ENCODE results near the gene ARHGAP44.
A peak's percentile ranks its signal among the peaks of the same experiment; 100 is the strongest.

The ARHGAP44 gene, protein sequence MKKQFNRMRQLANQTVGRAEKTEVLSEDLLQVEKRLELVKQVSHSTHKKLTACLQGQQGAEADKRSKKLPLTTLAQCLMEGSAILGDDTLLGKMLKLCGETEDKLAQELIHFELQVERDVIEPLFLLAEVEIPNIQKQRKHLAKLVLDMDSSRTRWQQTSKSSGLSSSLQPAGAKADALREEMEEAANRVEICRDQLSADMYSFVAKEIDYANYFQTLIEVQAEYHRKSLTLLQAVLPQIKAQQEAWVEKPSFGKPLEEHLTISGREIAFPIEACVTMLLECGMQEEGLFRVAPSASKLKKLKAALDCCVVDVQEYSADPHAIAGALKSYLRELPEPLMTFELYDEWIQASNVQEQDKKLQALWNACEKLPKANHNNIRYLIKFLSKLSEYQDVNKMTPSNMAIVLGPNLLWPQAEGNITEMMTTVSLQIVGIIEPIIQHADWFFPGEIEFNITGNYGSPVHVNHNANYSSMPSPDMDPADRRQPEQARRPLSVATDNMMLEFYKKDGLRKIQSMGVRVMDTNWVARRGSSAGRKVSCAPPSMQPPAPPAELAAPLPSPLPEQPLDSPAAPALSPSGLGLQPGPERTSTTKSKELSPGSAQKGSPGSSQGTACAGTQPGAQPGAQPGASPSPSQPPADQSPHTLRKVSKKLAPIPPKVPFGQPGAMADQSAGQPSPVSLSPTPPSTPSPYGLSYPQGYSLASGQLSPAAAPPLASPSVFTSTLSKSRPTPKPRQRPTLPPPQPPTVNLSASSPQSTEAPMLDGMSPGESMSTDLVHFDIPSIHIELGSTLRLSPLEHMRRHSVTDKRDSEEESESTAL

DNA sequence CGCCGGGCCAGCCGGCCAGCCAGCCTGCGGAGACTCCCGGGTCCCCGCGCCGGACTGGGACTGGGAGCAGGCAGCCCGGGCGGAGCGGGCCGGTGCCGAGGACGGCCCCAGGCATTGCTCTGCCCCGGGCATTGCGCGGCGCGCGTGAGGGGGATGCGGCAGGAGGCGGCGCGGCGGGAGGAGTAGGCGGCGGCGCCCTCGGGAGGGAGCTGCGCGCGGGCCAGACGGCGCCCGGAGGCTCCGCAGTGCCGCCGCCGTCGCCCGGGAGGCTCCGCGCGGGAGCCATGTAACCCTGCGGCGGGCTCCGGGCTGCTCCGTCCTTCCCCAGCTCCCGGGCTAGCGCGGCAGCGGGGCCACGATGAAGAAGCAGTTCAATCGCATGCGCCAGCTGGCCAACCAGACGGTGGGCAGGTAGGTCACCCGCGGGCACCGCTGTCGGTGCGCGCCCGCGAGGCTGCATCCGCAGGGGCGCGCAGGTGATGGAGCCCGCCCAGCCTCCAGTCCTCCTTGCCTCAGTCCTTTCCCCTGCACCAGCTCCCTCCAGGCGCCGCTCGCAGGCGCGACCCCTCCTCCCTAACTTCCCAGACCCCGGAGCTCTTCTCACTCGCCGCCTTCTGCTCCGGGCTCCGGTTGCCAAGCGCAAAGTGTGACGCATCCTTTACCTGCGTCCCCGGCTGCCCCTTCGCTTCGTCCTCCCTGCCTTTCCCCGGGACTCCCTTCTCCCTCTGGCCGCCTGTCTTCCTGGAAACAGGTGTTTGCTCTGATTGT, at the start of gene ARHGAP44:
ARHGAP44 (plus strand) TSS at position 18 of the 768 bp plus-strand sequence; CDS start at position 359, 341 bp downstream.
- no peak for DNase-seq (ENCODE audit: low read depth in 2 of 2)

DNA sequence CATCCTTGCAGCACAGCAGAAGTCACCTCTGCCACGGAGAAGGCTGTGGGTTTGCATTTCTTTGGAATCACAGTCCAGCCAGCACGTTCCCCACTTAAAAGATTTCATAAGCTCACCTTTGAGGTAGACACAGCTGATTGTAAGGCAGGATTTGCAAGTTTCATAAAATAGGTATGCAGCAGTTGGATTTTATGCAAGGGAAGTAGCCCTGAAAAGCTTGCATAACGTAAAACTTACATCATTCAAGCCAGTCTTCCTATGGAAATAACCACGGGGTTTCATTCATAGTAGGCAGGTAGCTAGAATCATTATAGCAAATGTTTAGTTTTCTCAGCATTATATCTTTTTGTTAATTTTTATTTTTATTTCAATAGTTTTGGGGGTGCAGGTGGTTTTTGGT, 49.8 kb upstream of the ARHGAP44 start:
- no peak for DNase-seq (ENCODE audit: low read depth in 2 of 2)

DNA sequence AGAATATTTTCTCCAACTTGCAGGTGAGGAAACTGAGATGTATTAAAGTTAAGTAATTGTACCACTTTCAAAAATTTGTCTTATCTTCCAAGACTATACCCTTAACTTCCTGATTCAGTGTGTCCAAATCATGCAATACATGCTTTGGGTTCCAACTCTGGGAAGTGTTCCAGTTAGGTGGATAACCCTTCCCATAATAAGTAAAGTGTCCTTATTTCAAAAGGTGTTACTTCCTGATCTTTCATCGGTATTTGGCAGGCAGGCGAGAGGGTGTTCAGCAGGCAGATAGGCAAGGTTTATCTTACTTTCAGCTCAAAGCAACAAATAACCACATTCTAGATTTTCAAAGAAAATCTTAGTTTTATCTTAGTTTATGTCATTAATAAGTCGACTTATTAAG, 46.3 kb upstream of the ARHGAP44 start:
- DNase-seq (ENCODE audit: low read depth in 2 of 2), result no peak

DNA sequence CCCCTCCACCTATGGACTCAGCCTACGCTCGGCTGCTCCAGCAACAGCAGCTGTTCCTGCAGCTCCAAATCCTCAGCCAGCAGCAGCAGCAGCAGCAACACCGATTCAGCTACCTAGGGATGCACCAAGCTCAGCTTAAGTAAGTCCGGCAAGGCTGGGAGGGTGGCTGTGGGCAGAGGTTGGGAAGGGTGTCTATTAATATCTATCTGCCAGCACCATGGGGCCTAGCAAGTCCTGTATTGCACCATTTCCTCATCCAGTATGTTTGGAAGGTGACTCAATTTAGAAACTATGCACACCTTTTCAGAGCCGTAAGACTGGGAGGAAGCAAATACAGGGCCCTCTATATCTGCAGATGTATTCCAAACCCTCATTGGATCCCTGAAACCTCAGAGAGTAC, 45.0 kb upstream of the ARHGAP44 start:
- DNase-seq (ENCODE audit: low read depth in 2 of 2), result no peak

DNA sequence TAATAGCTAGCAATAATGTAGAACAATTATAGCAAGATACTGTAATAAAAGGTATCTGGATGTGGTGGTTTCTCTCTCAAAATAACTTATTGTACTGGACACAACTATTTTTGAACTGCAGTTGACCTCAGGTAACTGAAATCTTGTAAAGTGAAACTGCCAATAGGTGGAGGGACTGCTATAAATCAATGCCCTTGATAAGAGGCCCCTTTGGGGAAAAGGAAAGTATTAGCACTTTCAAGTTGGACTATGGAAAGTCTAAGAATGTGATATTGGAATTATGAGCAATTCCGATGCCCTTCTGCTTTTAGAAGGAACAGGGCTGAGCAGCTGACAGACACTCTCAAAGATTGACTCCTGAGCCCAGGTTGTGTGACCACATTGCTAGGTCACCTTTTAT, 44.5 kb upstream of the ARHGAP44 start:
- DNase-seq (ENCODE audit: low read depth in 2 of 2), result no peak

DNA sequence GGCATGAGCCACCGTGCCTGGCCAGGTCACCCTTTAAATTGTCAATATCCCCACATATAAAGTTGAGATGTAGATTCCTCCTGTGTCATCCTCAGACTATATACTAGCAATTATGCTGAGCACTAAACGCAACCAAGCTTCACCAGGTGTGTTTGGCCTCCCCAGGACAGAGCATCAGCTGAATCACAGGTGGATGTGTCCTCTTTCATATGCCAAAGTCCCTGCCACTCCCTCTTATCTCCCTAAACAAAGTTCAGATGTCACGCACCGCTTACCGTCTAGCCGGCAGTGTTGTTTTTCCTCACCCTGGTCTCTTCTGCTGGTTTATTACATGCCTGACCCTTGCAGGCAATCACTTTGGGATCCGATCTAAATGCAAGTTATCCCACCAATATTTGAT, 43.8 kb upstream of the ARHGAP44 start:
- DNase-seq (ENCODE audit: low read depth in 2 of 2), result no peak

DNA sequence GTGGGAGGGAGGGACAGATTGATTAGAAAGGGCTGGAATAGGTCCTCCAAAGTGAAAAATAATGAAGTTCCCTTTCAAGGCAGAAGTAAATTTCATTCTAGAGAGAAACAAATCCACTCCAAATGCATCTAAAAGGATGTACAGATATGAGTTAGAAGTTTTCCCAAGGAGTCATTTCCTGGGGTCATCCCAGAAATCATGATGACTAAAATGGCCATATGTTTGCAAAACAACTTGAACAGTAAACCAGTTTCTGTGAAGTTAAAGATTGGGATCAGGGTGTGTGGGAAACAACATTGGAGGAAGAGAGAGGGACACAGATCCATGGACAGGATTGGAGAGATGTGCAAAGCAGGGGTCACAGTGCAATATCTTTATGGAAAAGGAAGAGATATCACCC, 32.5 kb upstream of the ARHGAP44 start:
- DNase-seq (ENCODE audit: low read depth in 2 of 2), result no peak

DNA sequence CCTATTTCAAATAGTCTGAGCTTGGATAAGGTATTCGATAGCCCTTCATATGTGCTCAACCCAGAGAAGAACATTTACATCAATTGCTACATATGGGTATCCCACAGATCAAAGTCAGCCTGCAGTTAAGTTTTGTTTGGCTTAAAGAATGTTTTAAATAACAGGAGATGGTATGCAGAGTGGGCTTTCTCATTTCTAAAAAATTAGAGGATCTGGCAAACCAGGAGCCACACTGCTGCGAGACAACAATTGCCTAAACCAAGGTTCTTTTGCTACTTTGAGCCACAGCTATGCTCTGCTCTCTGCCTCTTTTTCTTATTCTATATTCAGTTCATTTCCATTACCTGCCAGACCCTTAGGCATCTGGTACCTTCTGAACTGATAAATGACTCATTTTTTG, 30.2 kb upstream of the ARHGAP44 start:
- DNase-seq (ENCODE audit: low read depth in 2 of 2), result no peak

DNA sequence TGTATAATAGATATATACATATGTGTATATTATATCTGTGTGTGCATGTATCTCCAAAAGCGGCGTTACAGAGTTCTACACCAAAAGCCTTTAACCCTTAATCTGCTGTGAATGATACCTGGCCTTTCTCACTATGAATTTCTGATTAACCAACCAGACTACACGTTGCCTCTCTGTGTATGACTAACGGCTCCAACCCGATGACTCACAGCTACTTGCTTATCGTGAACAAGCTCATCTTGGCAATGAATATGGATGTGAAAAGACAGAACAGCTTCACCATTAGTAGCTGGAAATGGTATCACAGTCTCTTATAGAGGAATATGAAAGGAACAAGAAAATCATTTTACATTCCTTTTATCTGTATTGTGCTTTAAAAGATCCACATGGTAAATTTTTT, 23.8 kb upstream of the ARHGAP44 start:
- no peak for DNase-seq (ENCODE audit: low read depth in 2 of 2)

DNA sequence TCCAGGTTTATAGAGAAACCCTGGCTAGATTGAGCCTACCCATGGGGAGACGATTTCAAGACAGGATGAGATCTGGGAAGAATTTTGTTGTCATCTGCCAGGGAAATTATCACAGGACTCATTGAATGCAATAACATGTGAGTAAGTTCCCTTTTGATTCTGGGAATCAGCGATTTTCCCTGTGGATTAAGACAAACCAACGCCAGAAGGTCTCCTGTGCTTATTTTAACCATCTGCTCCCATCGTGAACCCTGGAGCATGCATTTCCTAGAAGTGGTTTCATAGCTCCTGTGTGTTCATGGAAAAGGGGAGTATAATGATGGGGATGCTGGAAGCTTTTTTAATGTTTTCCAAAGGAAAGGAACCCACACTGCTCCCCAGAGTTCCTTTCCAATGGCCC, 21.0 kb upstream of the ARHGAP44 start:
- no peak for DNase-seq (ENCODE audit: low read depth in 2 of 2)

DNA sequence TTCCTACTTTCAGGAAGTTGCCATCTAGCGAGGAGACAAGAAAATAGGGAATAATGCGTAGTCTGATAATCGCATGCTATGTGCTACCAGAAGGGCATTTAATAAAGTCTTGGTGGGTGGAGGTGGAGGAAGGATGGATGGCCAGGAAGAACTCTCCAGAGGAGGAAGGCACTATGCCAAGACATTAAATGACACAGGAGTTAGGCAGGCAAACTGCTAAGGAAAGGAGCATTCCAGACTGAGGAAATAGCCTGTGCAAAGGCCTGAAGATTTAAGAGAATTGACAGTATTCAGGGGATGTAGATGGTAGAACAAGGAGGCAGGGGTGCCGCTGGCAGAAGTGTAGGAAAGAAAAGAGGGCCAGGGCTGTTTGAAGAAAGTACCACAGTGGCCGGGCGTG, 19.3 kb upstream of the ARHGAP44 start:
- DNase-seq (ENCODE audit: low read depth in 2 of 2), result no peak

DNA sequence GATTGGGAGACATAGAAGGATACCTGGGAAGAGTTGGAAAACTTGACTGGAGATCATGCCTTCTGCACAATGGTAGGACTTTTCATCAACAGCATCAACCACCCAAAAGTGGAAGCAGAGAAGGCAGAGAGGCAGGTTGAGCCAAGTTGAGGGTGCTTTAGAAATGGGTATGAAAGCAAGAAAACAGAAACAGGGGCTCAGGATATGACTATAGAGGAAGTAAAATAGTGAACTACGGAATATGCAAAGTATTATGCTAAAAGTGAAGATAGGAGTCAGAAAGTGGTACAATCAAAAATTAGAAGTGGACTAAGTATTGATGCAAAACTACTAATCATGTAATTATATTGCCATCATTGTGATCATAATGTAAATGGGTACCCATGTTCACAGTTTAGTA, 16.1 kb upstream of the ARHGAP44 start:
- no peak for DNase-seq (ENCODE audit: low read depth in 2 of 2)

DNA sequence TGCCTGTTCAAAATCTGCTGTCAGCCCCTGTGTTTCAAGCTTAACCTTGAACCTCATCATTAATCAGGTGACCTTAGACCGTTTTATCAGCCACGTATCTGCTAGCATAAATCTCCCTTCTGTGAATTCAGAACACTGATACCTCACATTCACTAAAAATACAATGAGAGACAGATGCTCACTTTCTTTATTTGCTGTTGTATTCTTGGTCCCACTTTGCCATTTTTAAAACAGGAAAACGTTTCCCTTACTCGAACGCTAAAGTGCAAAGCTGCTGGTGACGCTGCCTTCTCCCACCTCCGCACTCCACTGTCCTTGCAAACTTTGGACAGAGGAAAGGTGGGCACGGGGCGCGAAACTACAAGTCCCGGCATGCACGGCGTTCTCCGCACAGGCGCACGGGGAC, 220 bp upstream of the ARHGAP44 start:
- DNase-seq (ENCODE audit: low read depth in 2 of 2), result peak in 1 of 2 donors; percentile 20

DNA sequence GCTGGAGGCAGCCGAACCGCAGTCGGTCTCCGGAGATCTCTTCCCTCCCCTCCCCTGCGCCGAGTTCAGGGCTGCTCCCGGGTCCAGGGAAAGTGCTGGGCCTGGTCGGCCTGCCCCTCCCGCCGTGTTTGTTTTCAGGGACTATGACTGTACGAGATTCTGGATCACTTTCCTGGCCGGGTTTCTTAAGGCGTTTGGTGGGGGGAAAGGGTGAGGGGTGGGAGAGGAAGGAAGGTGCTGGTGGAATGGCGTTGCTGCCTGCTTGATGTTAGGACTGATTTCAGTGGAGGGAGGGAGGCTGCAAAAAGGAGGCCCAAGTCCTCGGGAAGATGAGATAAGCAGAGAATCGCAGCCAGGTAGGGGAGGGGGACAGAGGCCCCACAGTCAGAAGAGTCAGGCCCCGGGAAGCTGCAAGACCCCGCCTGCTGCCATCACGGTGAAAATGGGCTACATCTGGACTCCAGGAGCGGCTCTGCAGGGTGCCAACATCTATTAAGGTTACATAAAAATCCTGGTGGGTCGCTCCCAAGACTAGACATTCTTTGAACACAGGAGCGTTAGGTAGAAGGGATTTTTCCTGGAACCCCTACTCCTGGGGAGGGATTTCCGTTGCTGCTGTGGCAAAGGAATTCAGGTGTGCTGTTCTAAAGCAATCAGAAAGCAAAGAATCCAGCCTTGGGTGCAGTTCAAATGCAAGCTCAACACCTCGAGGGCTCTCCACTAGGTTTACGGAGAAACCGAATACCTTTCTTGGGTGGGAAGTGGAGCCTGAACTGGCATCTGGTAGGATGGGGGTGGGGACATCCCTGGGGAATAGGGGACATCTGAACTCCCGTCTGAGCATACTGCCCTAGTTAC, 1.2 kb downstream of the ARHGAP44 start:
- DNase-seq (ENCODE audit: low read depth in 2 of 2), result no peak

DNA sequence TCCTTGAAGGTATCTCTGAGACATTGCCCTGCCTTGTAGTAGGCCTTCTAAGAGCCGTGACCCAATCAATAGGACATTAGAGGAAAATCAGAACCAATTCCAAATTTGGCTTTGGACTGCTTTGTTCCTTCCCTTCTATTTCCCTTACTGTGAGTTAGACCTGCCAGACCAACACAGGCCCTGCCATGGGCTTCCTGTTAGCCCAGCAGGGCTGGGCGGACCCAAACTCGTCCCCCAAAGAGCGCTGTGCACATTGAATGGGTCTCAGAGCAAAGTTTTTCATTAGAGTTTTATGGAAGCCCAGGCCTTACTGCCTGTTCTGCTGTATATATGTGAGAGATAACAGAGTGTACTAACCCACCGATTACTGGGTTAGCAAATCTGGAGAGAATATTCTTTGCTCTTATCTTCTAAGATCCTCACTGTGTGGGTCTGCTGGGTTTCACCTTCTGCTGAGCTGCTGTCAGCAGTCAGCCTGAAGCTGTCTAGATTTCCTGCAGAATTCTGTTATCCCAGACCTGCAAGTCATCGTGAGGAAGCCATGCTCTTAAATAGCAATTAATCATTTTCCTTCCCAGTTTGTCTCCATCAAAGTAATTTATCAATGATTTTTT, 5.7 kb downstream of the ARHGAP44 start:
- DNase-seq (ENCODE audit: low read depth in 2 of 2), result no peak

DNA sequence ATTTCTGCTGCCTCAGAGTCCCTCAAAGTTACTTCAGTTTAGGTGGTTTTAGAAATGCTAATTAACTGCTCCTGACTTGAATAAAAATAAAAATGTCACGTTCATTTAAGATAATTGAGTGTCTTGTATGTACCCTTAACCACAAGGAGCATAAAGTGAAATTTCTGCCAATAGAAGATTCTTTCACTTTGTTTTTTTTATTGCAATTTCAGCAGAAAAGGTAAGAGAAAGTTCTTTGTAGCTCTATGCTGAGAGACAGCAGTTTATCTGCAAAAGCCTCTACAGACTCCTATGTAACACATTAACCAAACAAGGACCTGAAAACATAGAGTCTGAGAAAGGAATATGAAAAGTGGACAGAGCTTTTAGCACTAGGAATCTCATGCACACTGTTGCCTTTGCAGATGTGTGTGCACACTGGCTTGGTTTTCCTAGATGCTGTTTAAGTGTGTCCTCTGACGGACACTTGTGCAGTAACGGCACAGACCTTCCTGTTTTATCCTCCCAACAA, 11.6 kb downstream of the ARHGAP44 start:
- DNase-seq (ENCODE audit: low read depth in 2 of 2), result no peak

DNA sequence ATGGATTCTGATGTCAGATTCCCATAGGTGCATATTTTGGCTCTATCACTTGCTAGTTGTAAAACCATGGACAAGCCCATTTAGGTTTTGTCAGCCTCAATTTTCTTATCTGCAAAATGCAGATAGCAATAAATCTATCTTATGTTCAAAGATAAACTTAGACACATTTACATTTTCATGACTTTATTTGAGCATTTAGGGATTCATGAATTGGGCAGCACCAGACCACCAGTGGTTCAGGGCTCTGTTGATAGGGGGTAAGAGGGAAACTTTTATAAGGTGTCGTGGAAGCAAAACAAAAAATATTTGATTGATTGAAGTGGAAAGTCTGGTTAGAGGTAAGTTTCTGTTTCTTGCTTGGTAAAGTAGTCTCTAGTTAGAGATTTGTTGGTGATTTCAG, 17.3 kb downstream of the ARHGAP44 start:
- no peak for DNase-seq (ENCODE audit: low read depth in 2 of 2)

DNA sequence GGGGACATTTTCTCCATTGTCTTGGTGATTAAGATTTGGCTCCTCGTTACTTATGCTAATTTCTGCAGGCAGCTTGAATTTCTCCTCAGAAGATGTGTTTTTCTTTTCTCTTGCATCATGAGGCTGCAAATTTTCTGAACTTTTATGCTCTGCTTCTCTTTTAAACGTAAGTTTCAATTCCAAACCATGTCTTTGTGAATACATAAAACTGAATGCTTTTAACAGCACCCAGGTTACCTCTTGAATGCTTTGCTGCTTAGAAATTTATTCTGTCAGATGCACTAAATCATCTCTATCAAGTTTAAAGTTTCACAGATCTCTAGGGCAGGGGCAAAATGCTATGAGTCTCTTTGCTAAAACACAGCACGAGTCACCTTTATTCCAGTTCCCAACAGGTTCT, 19.4 kb downstream of the ARHGAP44 start:
- DNase-seq (ENCODE audit: low read depth in 2 of 2), result no peak

DNA sequence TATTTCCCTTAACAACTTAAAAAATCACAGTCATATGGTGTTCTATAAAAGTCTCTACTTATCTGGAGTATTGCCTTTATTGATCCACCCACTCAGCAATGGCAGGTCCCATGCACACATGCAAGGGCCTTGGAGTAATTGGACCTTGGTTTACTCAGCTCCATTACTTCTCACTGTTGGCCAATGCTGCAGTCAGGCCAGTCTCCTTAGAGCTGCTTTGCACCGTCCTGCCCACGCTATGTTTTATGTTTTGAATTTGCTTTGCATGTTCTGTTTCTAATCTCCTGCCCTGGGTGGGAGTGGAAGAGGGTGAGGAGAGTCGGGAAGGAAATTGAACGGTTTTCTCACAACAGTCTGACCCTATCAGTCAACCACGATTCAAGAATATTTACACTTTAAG, 23.6 kb downstream of the ARHGAP44 start:
- no peak for DNase-seq (ENCODE audit: low read depth in 2 of 2)

DNA sequence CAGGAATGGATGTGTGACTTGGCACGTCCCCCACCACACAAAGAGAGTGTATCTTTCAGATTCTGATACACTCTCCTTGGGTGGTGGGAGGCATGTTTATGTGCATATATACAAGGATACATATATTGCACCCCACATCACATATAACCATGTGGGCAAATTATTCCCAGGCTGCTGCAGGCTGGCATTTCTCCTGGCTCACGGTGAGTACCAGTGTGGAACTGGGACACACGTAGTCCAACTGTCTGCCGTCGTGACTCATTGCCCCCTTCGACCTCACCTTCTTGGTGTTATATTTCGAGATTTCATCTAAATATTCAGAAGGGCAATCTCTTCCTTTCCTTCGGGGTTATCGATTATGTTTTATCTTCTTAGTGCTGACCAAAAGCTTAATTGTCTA, 24.4 kb downstream of the ARHGAP44 start:
- no peak for DNase-seq (ENCODE audit: low read depth in 2 of 2)

DNA sequence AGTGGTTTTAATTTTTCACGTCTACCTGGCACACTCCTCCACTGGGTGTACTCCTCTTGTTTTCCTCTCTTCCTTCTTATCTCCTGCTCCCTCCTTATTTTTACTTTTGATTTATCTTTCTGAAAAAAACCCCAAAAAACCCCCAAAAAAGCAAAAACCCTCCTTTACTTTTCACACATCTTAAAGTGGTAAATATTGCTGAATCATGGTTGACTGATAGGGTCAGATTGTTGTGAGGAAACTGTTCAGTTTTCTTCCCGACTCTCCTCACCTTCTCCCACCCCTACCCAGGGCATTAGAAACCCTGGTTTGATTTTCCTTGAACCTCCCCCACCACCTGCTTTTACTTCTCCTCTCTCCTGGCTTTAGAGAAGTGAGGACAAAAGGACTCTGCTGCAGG, 25.4 kb downstream of the ARHGAP44 start:
- DNase-seq (ENCODE audit: low read depth in 2 of 2), result no peak

Measured in stimulated activated CD4-positive, alpha-beta T cell treated with anti-CD3 and anti-CD28 coated beads, Interleukin-4, amount 100 ng/mL, for 48 hours (primary cell).